ENCODE data around the gene GTF2H4.
"Not testable (repeated sequence)": the region's sequence is repeated elsewhere in the genome, so short reads cannot be mapped to it uniquely, and the experiment has no call there.

Gene GTF2H4

DNA sequence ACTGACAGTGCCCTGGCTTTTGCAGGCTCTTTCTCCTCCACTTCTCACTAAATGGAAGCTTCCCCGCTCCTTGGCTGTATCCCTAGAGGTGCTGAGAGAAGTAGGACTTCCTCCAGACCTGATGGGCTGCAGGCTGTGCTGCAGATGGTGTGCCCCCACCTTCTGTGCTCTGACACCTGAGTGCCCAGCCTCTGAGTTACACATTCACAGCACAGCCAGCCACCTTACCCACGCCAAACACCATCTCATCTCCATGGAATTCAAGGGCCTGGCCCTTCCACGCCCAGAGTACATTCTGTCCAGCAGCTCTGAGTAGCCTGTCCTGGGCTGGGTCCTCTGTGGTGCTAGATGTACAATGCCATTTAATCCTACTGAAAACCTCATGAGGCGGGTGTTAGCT lies 18.6 kb downstream of the GTF2H4 start:
- no peak for DNase-seq

DNA sequence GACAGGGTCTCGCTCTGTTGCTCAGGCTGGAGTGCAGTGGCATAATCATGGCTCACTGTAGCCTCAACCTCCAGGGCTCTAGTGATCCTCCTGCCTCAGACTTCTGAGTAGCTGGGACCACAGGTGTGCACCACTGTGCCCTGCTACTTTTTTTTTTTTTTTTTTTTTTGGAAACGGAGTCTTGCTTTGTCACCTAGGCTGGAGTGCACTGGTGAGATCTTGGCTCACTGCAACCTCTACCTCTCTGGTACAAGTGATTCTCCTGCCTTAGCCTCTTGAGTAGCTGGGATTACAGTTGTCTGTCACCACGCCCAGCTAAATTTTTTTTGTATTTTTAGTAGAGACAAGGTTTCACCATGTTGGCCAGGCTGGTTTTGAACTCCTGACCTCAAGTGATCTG lies 19.1 kb downstream of the GTF2H4 start:
- not testable (repeated sequence) for DNase-seq

- no peak for DNase-seq
Measured at GRCh38 chr6:30928677-30929076, 20.7 kb downstream of the GTF2H4 start.

- no peak for DNase-seq
Measured at GRCh38 chr6:30930506-30930905, 22.5 kb downstream of the GTF2H4 start.

GRCh38 chr6:30931272-30931671 lies 23.3 kb downstream of the GTF2H4 start:
- DNase-seq = no peak

GRCh38 chr6:30931969-30932645 lies 24.1 kb downstream of the GTF2H4 start, which contains the start of gene SFTA2:
SFTA2 (minus strand) TSS chr6:30932170; CDS start chr6:30932096, 74 bp downstream.
- DNase-seq = no peak

DNA sequence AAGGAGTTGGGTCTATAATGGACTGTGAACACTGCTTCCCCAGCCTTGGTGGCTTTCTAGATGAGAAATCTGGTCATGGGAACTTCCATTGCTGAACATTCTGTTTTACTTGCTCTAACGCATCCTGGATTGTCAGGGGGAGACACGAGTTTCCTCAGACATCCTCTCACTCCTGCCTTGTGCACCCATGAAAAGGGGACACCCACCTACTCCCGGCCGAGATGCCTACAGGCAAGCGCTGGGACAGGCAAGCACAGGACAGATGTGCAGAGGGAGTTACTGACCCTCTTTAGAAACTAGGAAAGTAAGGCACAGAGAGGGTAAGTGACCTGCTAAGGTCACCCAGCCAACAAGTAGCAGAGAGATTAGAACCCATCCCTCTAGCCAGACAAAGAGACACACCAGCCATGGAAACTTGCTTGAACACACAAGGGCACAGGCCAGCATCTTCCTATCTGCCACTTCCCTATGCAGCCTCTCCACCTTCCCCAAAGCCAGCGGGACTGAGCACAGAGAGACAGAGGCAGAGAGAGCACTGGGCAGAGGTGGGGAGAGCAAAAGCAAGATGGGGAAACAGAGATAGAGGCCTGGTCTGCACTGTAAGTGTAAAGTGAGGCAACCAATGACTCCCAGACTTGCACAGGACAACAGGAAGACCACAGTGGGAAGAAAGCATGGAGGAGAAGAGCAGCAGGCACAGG lies 24.8 kb downstream of the GTF2H4 start:
- no peak for DNase-seq

- DNase-seq = no peak
Measured at GRCh38 chr6:30935018-30935417, 27.0 kb downstream of the GTF2H4 start.

GRCh38 chr6:30937265-30937664 lies 29.3 kb downstream of the GTF2H4 start:
- no peak for DNase-seq

DNA sequence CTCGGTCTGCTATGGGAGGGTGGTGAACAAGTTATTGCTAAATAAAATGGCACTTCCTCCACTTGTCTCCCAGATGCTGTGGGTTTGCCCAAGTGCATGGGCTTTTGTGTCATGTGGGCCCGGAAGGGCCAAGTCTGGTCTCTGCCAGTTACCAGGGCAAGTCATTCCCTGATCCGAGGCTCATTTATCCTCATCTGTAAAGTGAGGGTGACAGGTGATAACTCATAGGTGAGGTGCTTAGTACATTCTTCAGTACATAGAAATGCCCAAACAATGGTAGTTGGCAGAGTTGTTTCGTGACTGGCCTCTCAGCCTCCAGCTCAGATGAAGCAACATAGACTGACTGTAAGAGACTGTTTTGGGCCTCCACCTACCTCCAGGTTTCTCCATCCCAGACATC lies 30.7 kb downstream of the GTF2H4 start:
- no peak for DNase-seq

DNA sequence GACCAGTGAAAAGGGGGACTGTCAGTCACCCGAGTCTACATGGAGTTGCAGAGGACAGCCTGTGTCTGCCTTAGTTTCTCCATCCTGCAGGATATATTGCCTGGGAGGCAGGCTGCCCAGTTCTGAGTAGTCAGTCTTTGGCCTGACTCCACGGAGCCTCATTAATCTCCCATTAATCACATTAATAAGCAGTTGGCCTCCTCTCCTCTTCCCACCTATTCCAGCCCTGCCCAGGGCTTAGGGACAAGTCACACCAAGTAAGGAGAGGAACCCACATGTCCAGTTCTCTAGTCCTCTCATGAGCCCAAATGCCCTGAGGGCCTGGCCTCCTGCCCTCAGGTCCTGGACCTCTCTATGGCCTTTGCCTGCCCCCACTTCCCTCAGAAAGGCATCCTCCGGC lies 31.5 kb downstream of the GTF2H4 start:
- DNase-seq = no peak

DNA sequence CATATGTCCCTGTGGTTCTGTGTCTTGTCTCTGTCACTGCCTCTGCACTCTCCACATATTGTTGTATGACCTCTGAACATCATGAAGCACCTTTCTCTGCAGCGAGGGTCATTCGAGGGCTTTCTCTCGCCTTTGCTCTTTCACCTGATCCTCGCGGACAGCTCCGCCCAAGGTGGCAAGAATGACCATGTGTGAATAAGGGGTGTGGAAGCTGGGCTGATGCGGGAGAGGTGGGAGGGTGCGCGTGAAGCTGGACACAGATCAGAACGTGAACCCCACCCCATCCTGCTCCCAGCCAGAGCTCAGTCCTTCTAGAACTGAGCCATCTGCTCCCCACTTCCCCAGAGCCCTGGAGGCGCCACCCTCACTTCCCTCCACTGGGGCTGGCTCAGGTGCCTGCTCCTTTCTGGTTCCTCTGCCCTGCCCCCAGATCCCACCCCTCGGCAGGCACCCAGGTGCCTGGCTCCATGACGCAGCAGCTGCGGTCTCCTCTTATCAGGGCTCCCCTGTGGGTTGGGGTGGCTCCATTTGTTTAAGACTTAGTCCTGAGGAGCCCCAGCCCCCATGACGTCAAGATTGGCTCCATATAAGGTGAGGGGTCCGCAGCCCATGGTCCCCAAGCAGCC lies 32.5 kb downstream of the GTF2H4 start, which contains the start of gene MUCL3:
TSS of gene MUCL3 (plus strand) at position 613 of the 626 bp plus-strand sequence. CDS start 27 bp downstream, outside the sequence.
- no peak for DNase-seq

- DNase-seq = no peak
Measured at GRCh38 chr6:30942338-30943060, 34.5 kb downstream of the GTF2H4 start.

GRCh38 chr6:30944051-30944450 lies 36.0 kb downstream of the GTF2H4 start:
- no peak for DNase-seq

GRCh38 chr6:30945281-30945680 lies 37.3 kb downstream of the GTF2H4 start:
- DNase-seq = no peak

- DNase-seq = no peak
Measured at GRCh38 chr6:30947231-30947630, 39.2 kb downstream of the GTF2H4 start.

DNA sequence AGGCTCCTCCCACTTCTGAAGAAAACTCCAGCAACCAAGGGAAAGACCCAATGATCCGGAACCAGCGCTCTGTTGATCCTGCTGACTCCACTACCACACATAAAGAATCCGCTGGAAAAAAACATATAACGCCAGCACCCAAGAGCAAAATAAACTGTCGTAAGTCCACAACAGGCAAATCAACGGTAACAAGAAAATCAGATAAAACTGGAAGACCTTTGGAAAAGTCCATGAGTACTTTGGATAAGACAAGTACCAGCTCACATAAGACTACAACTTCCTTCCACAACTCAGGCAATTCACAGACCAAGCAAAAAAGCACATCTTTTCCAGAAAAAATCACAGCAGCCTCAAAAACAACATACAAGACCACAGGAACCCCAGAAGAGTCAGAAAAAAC lies 40.8 kb downstream of the GTF2H4 start:
- no peak for DNase-seq

- DNase-seq = no peak
Measured at GRCh38 chr6:30951907-30952469, 44.0 kb downstream of the GTF2H4 start.

DNA sequence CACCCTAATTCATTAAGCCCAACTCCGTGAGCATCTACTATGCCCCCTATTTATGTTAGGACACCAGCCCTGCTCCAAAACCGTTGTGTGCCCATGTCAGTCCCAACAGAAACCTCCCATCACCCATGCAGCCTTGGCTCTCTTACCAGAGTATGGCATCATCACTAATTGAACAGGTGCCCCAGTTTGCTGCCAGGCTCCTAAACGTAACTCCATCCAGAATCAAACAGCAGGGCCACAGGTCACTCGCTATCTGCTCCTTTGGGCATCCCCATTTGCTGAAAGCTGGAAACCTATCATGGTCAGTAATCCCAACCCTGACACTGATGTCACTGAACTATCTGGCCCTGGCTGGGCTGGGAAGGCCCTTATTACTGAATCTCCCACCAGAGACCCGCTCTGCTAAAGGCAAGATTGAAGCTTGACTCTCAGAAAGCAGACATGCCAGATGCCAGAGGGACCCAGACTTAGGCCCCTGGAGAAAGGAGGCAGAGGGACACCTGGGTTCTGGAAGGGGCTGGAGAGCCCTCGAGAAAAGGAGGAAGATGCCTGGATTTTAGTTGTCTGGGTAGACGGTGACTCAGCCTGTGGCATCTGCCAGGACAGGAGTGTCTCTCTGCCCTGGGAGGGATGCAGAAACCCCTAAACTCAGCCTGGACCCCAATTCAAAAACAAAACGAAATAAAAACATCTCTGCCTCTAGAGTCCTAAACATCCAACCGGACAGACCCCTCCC lies 46.8 kb downstream of the GTF2H4 start:
- DNase-seq = no peak

DNA sequence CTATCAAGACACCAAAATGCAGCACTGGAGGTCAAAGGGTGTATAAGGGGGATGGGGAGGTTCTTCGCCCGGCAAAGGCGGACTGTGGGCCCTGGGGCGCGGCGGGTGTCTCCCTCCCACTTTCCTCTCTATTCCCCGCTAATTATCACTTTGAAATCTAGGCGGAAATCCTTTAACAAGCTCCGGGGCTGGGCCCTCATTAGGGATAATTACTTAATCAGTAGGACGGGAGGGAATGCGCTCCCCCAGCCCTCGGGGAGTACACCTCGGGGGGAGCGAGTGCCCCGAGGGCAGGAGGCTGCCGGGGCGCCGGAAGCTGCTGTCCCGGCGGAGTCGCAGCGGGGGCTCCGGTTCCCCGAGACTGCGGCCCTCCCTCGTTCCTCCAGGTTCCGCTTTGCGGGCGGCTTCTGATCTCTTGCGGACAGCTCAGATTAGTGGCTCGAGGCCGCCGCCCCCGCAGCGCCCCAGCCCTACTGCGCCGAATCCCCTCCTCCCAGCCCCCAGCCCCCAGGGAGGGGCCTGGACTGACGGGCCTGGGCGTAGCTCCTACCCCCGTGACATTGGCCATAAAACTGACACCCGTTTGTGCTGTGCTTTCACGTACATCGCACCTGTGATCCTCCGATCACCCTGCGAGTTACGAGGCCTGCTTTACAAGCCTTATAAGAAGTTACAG lies 47.5 kb downstream of the GTF2H4 start:
- DNase-seq = peak; percentile 56 to 71

DNA sequence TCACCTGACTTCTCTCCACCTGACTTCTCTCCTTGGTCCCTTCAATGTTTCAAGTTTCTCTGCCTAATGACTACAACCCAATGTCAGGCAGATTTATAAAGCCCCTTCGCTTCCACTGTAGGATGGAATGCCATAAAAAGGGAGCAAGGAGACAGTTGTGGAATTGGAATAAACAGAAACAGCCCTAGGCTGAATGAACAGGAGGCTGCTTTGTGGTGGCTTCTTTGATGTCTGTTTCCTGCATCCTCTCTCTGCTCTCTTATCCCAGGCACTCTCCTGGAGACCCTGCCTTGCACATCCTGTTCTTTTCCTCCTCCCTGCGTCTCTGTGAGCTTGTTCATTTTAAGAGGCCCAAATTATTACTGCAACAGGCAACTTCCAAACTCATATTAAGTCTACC lies 49.7 kb downstream of the GTF2H4 start:
- no peak for DNase-seq
